HepG2 (cell line): ENCODE results near the gene MED9. TPM values are rescaled to one million over a fixed set of nuclear protein-coding genes. Genes with fewer than 3 reads are reported as not detected.

Source experiments
- CEBPG ChIP-seq: IDR thresholded peaks from 2 replicates; pipeline ENCODE4 v1.6.1; 2016
- FOXO1 ChIP-seq: sonication (generic); formaldehyde crosslinking; IDR thresholded peaks from 2 replicates; pipeline ENCODE4 v1.4.0; 2020; ENCODE audit warnings: missing genetic modification reagents
- FOXP1 ChIP-seq, 2 experiments: fragments of 450-650 bp in 1 of 2; IDR thresholded peaks; 2 replicates each; pipeline ENCODE4 v1.6.1; 2017 to 2018; ENCODE audit warnings: antibody characterized with exemption in 1 of 2
- GFI1 ChIP-seq: sonication (generic); formaldehyde crosslinking; IDR thresholded peaks from 2 replicates; pipeline ENCODE4 v1.5.0; 2020; ENCODE audit warnings: missing genetic modification reagents, mild to moderate bottlenecking, borderline replicate concordance
- HDAC2 ChIP-seq: sonication (generic); formaldehyde crosslinking; IDR thresholded peaks from 2 replicates; pipeline ENCODE4 v1.4.0; 2020; ENCODE audit warnings: missing genetic modification reagents
- KDM5A ChIP-seq: fragments of 200-600 bp; sonication (generic); IDR thresholded peaks from 2 replicates; pipeline ENCODE4 v1.7.0; 2018; ENCODE audit warnings: antibody characterized with exemption, mild to moderate bottlenecking, low read length, borderline replicate concordance
- LBX2 ChIP-seq: sonication (generic); formaldehyde crosslinking; IDR thresholded peaks from 2 replicates; pipeline ENCODE4 v1.5.0; 2020; ENCODE audit warnings: missing genetic modification reagents, mild to moderate bottlenecking, borderline replicate concordance
- MAFK ChIP-seq, 2 experiments: IDR thresholded peaks in 1 of 2; conservative IDR thresholded peaks in 1 of 2; 2 replicates each; pipeline ENCODE4 v1.6.1; 2011; ENCODE audit warnings: improper control_type of control experiment in 2 of 2, low read length in 2 of 2
- PATZ1 ChIP-seq: sonication (generic); formaldehyde crosslinking; IDR thresholded peaks from 2 replicates; pipeline ENCODE4 v1.4.0; 2020; ENCODE audit warnings: missing genetic modification reagents
- PRDM10 ChIP-seq: sonication (generic); formaldehyde crosslinking; IDR thresholded peaks from 2 replicates; pipeline ENCODE4 v1.4.0; 2020; ENCODE audit warnings: low read depth, missing genetic modification reagents
- SP1 ChIP-seq, 2 experiments: fragments of 450-650 bp in 1 of 2; sonication (generic) in 1 of 2; formaldehyde crosslinking in 1 of 2; IDR thresholded peaks; 2 replicates each; pipeline versions ENCODE4 v1.4.0 to v1.6.1; 2016 to 2020; ENCODE audit warnings: missing genetic modification reagents in 1 of 2
- SRY ChIP-seq: sonication (generic); formaldehyde crosslinking; IDR thresholded peaks from 2 replicates; pipeline ENCODE4 v1.8.0; 2022; ENCODE audit warnings: mild to moderate bottlenecking, missing genetic modification reagents
- TP53 ChIP-seq: sonication (generic); formaldehyde crosslinking; conservative IDR thresholded peaks from 2 replicates; pipeline ENCODE4 v1.4.0; 2020; ENCODE audit warnings: missing genetic modification reagents
- U2AF1 ChIP-seq: fragments of 200-400 bp; formaldehyde crosslinking; optimal IDR thresholded peaks from 2 replicates; pipeline ENCODE3; 2017; ENCODE audit warnings: mild to moderate bottlenecking, low read depth, low read length
- YY1 ChIP-seq: IDR thresholded peaks from 2 replicates; pipeline ENCODE4 v1.6.1; 2011; ENCODE audit warnings: low read length, low read depth, moderate library complexity, mild to moderate bottlenecking; ENCODE audit not compliant: insufficient read depth, insufficient replicate concordance
- ZBTB7A ChIP-seq: sonication (generic); formaldehyde crosslinking; IDR thresholded peaks from 2 replicates; pipeline ENCODE4 v1.8.0; 2022; ENCODE audit warnings: mild to moderate bottlenecking, missing genetic modification reagents
- ZNF280B ChIP-seq: sonication (generic); formaldehyde crosslinking; IDR thresholded peaks from 2 replicates; pipeline ENCODE4 v1.5.0; 2020; ENCODE audit warnings: missing genetic modification reagents, mild to moderate bottlenecking, borderline replicate concordance
- ZNF296 ChIP-seq: sonication (generic); formaldehyde crosslinking; conservative IDR thresholded peaks from 2 replicates; pipeline ENCODE4 v1.5.0; 2020; ENCODE audit warnings: mild to moderate bottlenecking, missing genetic modification reagents
- ZNF414 ChIP-seq: sonication (generic); formaldehyde crosslinking; IDR thresholded peaks from 2 replicates; pipeline ENCODE4 v1.5.0; 2020; ENCODE audit warnings: missing genetic modification reagents
- ZNF569 ChIP-seq: sonication (generic); formaldehyde crosslinking; IDR thresholded peaks from 2 replicates; pipeline ENCODE4 v1.5.0; 2020; ENCODE audit warnings: mild to moderate bottlenecking, missing genetic modification reagents, moderate library complexity, borderline replicate concordance
- polyA plus RNA-seq, 8 experiments: library from polyadenylated mRNA; depleted of rRNA in 3 of 8; stranded (reverse) in 7 of 8; unstranded in 1 of 8; fragments of >200 nt; fragmentation: Illumina TruSeq in 4 of 8; extraction: Trizol in 4 of 8; gene quantifications; 2 replicates each; pipeline versions ENCODE4 v1.2.1 to v1.2.3, GENCODE V29; 2011 to 2016; ENCODE audit warnings: low read depth in 4 of 8, missing spikeins in 1 of 8, mixed read lengths in 1 of 8; ENCODE audit not compliant: insufficient read depth in 1 of 8
- total RNA-seq, 5 experiments: library from RNA; depleted of rRNA; stranded (reverse); fragments of >200 nt; fragmentation: Illumina TruSeq; extraction: Trizol; gene quantifications; 2 replicates each; pipeline ENCODE4 v1.2.3, GENCODE V29; 2016; ENCODE audit warnings: low read depth in 1 of 5

MED9 gene
- total and polyA plus RNA-seq, 2 of the 13 experiments (the other 11 are each of a cell fraction or from before 2014, with no cell fraction given) = 11.9 to 15.1 TPM

- peak; percentile 88; the same call in 1 of the 2 replicates for TF ChIP-seq FOXO1 (CRISPR knock-in tag)
- no peak for TF ChIP-seq ZBTB7A
- no peak for TF ChIP-seq SP1 (IDR thresholded peaks at IDR 0.05)
- TF ChIP-seq SP1 (CRISPR knock-in tag; IDR thresholded peaks at IDR 0.05) = no peak
- TF ChIP-seq MAFK (conservative IDR thresholded peaks at IDR 0.05 in 1 of 2, IDR thresholded peaks at IDR 0.05 in 1 of 2; ENCODE audit: low read length in 2 of 2) = no peak
- TF ChIP-seq YY1 = peak; percentile 13
- TF ChIP-seq ZNF296 (CRISPR knock-in tag) = no peak
- 0 out of 2 replicates have a peak, but pooled peaks have one; percentile 14 for TF ChIP-seq ZNF569 (CRISPR knock-in tag)
- TF ChIP-seq PATZ1 (CRISPR knock-in tag) = peak; percentile 90
- peak; percentile 53; the same call in 1 of the 2 replicates for TF ChIP-seq CEBPG (CRISPR knock-in tag)
- no peak for TF ChIP-seq ZNF280B
- no peak for TF ChIP-seq KDM5A
- TF ChIP-seq TP53 (CRISPR knock-in tag) = no peak
- 0 out of 2 replicates have a peak, but pooled peaks have one; percentile 23 for TF ChIP-seq SRY (CRISPR knock-in tag)
- TF ChIP-seq PRDM10 (CRISPR knock-in tag) = peak; percentile 40; the same call in 1 of the 2 replicates
- TF ChIP-seq LBX2 (CRISPR knock-in tag) = no peak
- TF ChIP-seq GFI1 (CRISPR knock-in tag) = peak; percentile 46; the same call in 1 of the 2 replicates
- no peak for TF ChIP-seq FOXP1 (IDR thresholded peaks at IDR 0.05)
- TF ChIP-seq FOXP1 (CRISPR knock-in tag; IDR thresholded peaks at IDR 0.05) = peak; percentile 87
- peak; percentile 77 for TF ChIP-seq HDAC2 (CRISPR knock-in tag)
- TF ChIP-seq ZNF414 (CRISPR knock-in tag) = no peak
- no peak for TF ChIP-seq U2AF1
These were observed 14.6 kb upstream of the MED9 start (continued) for GRCh38 chr17:17462048-17462824.
